ENCODE measurements around the gene THOP1. TPM values are rescaled to one million over a fixed set of nuclear protein-coding genes. Genes with fewer than 3 reads are reported as not detected.

Gene THOP1
- total RNA-seq, 4 donors from 2014 or later: 5.9 to 51.8 (median 25.2) TPM

- H3K27ac ChIP-seq: no peak overlapping the region
- intact Hi-C loops (cut with DNase I; ENCODE audit: low total_unique reads): no loop called here
- H3K9me3 ChIP-seq: no peaks in the 10 kb centered on the region
- no peaks in the 10 kb centered on the region for H3K36me3 ChIP-seq
- H3K4me1 ChIP-seq: no peaks in the 10 kb centered on the region
- DNase-seq: no peak
- no peaks in the 10 kb centered on the region for H3K27me3 ChIP-seq
- TF ChIP-seq POLR2A (IDR thresholded peaks at IDR 0.05) (no peak), CTCF (IDR thresholded peaks at IDR 0.05) (no peak)
- no peak overlapping the region for H3K4me3 ChIP-seq
These were observed 22.3 kb downstream of the THOP1 start for GRCh38 chr19:2807379-2808128.

- no peak for DNase-seq
- intact Hi-C loops (cut with DNase I; ENCODE audit: low total_unique reads): no loop called here
These were observed 23.0 kb downstream of the THOP1 start for GRCh38 chr19:2808129-2808941.

GRCh38 chr19:2809387-2810140, 24.3 kb downstream of the THOP1 start:
- no peaks in the 10 kb centered on the region for H3K4me1 ChIP-seq
- TF ChIP-seq POLR2A (IDR thresholded peaks at IDR 0.05) (no peak), CTCF (IDR thresholded peaks at IDR 0.05) (no peak)
- H3K36me3 ChIP-seq: no peaks in the 10 kb centered on the region
- no peaks in the 10 kb centered on the region for H3K9me3 ChIP-seq
- no peak overlapping the region for H3K27ac ChIP-seq
- intact Hi-C loops (cut with DNase I; ENCODE audit: low total_unique reads): no loop called here
- DNase-seq: no peak
- H3K27me3 ChIP-seq: no peaks in the 10 kb centered on the region
- H3K4me3 ChIP-seq: no peak overlapping the region

More at GRCh38 chr19:2808129-2808941, 23.0 kb downstream of the THOP1 start:
- H3K4me1 ChIP-seq: no peaks in the 10 kb centered on the region
- no peak overlapping the region for H3K27ac ChIP-seq
- no peaks in the 10 kb centered on the region for H3K27me3 ChIP-seq
- no peaks in the 10 kb centered on the region for H3K9me3 ChIP-seq
- H3K36me3 ChIP-seq: no peaks in the 10 kb centered on the region
- H3K4me3 ChIP-seq: no peak overlapping the region
- no peak for TF ChIP-seq POLR2A (IDR thresholded peaks at IDR 0.05)
- TF ChIP-seq CTCF (IDR thresholded peaks at IDR 0.05): no peak

GRCh38 chr19:2810141-2811091, 25.1 kb downstream of the THOP1 start:
- DNase-seq: no peak
- intact Hi-C loops (cut with DNase I; ENCODE audit: low total_unique reads): no loop called here
- Histone ChIP-seq H3K4me3 (no peak overlapping the region), H3K27ac (no peak overlapping the region), H3K36me3 (no peaks in the 10 kb centered on the region), H3K27me3 (no peaks in the 10 kb centered on the region), H3K4me1 (no peaks in the 10 kb centered on the region), H3K9me3 (no peaks in the 10 kb centered on the region)
- TF ChIP-seq POLR2A (IDR thresholded peaks at IDR 0.05): no peak
- no peak for TF ChIP-seq CTCF (IDR thresholded peaks at IDR 0.05)

All from uterus (tissue), 4 donors.